Measurements from ENCODE around the gene FAM131C.

FAM131C gene

GRCh38 chr1:16075337-16076030, 2.0 kb upstream of the FAM131C start:
- Histone ChIP-seq H3K27ac (ENCODE audit: low read length, poor library complexity, severe bottlenecking) (no peak overlapping the region), H4K8ac (ENCODE audit: low read length) (peak overlapping the region; percentile 91), H3K23ac (ENCODE audit: low read length in 2 of 2) (no peak overlapping the region), H3K27me3 (ENCODE audit: control insufficient read depth in 1 of 2, insufficient read depth in 1 of 2, low read length in 2 of 2) (peaks cover 0 to 4% of the 10 kb centered on the region in 2 experiments), H2BK120ac (ENCODE audit: low read depth, low read length) (no peak overlapping the region), H3K4me2 (ENCODE audit: low read length, poor library complexity, severe bottlenecking) (no peak overlapping the region), H2AFZ (ENCODE audit: low read depth, low read length) (no peak overlapping the region), H3K36me3 (ENCODE audit: control insufficient read depth in 1 of 2, insufficient read depth in 2 of 2, low read depth in 1 of 2, low read length in 2 of 2) (no peaks in the 10 kb centered on the region), H2BK5ac (ENCODE audit: low read depth, low read length, poor library complexity, severe bottlenecking) (no peak overlapping the region), H3K9ac (ENCODE audit: low read length) (peak overlapping the region; percentile 72), H4K91ac (ENCODE audit: low read length) (peak overlapping the region; percentile 84), H3K4ac (ENCODE audit: low read depth in 1 of 2, low read length in 2 of 2) (peak overlapping the region in 1 of 2 experiments; percentile 13), H2BK12ac (ENCODE audit: low read length in 2 of 2) (peak overlapping the region; percentile 4 to 73), H2AK5ac (ENCODE audit: low read length, severe bottlenecking) (peak overlapping the region; percentile 78), H3K4me3 (ENCODE audit: insufficient read depth in 1 of 2, low read depth in 1 of 2, low read length in 2 of 2) (no peak overlapping the region), H2BK15ac (ENCODE audit: low read depth, poor library complexity, severe bottlenecking) (peak overlapping the region; percentile 6), H3K4me1 (ENCODE audit: control insufficient read depth, insufficient read depth, low read depth, low read length) (peaks cover 43% of the 10 kb centered on the region), H3K14ac (ENCODE audit: low read length in 2 of 2) (no peak overlapping the region), H3K9me3 (ENCODE audit: control insufficient read depth, low read length) (no peaks in the 10 kb centered on the region), H3K79me1 (replicated peaks; ENCODE audit: low read length, poor library complexity, severe bottlenecking) (no peaks in the 10 kb centered on the region), H3K18ac (ENCODE audit: low read depth in 1 of 2, low read length in 2 of 2) (peak overlapping the region; percentile 30 to 57)
- peak; percentile 52 for DNase-seq
- 93% methylated on average over 10 of the region's 11 CpGs for WGBS

- Histone ChIP-seq H2BK12ac (ENCODE audit: low read length in 2 of 2) (peak overlapping the region in 1 of 2 experiments; percentile 34), H2AFZ (ENCODE audit: low read depth, low read length) (no peak overlapping the region), H4K91ac (ENCODE audit: low read length) (no peak overlapping the region), H3K36me3 (ENCODE audit: control insufficient read depth in 1 of 2, insufficient read depth in 2 of 2, low read depth in 1 of 2, low read length in 2 of 2) (no peaks in the 10 kb centered on the region), H2BK5ac (ENCODE audit: low read depth, low read length, poor library complexity, severe bottlenecking) (no peak overlapping the region), H3K18ac (ENCODE audit: low read depth in 1 of 2, low read length in 2 of 2) (peak overlapping the region in 1 of 2 experiments; percentile 34), H2BK120ac (ENCODE audit: low read depth, low read length) (no peak overlapping the region), H4K8ac (ENCODE audit: low read length) (no peak overlapping the region), H3K4me1 (ENCODE audit: control insufficient read depth, insufficient read depth, low read depth, low read length) (peaks cover 41% of the 10 kb centered on the region), H3K4me3 (ENCODE audit: insufficient read depth in 1 of 2, low read depth in 1 of 2, low read length in 2 of 2) (peak overlapping the region in 1 of 2 experiments; percentile 71), H3K14ac (ENCODE audit: low read length in 2 of 2) (peak overlapping the region in 1 of 2 experiments; percentile 36), H3K23ac (ENCODE audit: low read length in 2 of 2) (no peak overlapping the region), H3K79me1 (replicated peaks; ENCODE audit: low read length, poor library complexity, severe bottlenecking) (no peaks in the 10 kb centered on the region), H3K27me3 (ENCODE audit: control insufficient read depth in 1 of 2, insufficient read depth in 1 of 2, low read length in 2 of 2) (peaks cover 0 to 4% of the 10 kb centered on the region in 2 experiments), H3K9ac (ENCODE audit: low read length) (no peak overlapping the region), H3K9me3 (ENCODE audit: control insufficient read depth, low read length) (no peaks in the 10 kb centered on the region), H3K27ac (ENCODE audit: low read length, poor library complexity, severe bottlenecking) (no peak overlapping the region), H2AK5ac (ENCODE audit: low read length, severe bottlenecking) (peak overlapping the region; percentile 13), H3K4me2 (ENCODE audit: low read length, poor library complexity, severe bottlenecking) (no peak overlapping the region), H2BK15ac (ENCODE audit: low read depth, poor library complexity, severe bottlenecking) (no peak overlapping the region), H3K4ac (ENCODE audit: low read depth in 1 of 2, low read length in 2 of 2) (no peak overlapping the region)
- WGBS, result 80% methylated on average over 5 of the region's 5 CpGs
- no peak for DNase-seq
Observed at GRCh38 chr1:16074217-16074616, 766 bp upstream of the FAM131C start.

- Histone ChIP-seq H3K9me3 (ENCODE audit: control insufficient read depth, low read length) (no peaks in the 10 kb centered on the region), H3K4me3 (ENCODE audit: insufficient read depth in 1 of 2, low read depth in 1 of 2, low read length in 2 of 2) (peak overlapping the region; percentile 56 to 57), H2BK15ac (ENCODE audit: low read depth, poor library complexity, severe bottlenecking) (peak overlapping the region; percentile 6), H3K27ac (ENCODE audit: low read length, poor library complexity, severe bottlenecking) (no peak overlapping the region), H3K14ac (ENCODE audit: low read length in 2 of 2) (no peak overlapping the region), H2BK12ac (ENCODE audit: low read length in 2 of 2) (no peak overlapping the region), H3K9ac (ENCODE audit: low read length) (peak overlapping the region; percentile 15), H3K18ac (ENCODE audit: low read depth in 1 of 2, low read length in 2 of 2) (peak overlapping the region in 1 of 2 experiments; percentile 21), H3K4me1 (ENCODE audit: control insufficient read depth, insufficient read depth, low read depth, low read length) (peaks cover 44% of the 10 kb centered on the region), H2BK5ac (ENCODE audit: low read depth, low read length, poor library complexity, severe bottlenecking) (no peak overlapping the region), H3K27me3 (ENCODE audit: control insufficient read depth in 1 of 2, insufficient read depth in 1 of 2, low read length in 2 of 2) (peaks cover 0 to 12% of the 10 kb centered on the region in 2 experiments), H2AK5ac (ENCODE audit: low read length, severe bottlenecking) (no peak overlapping the region), H3K4me2 (ENCODE audit: low read length, poor library complexity, severe bottlenecking) (peak overlapping the region; percentile 87), H4K8ac (ENCODE audit: low read length) (no peak overlapping the region), H3K4ac (ENCODE audit: low read depth in 1 of 2, low read length in 2 of 2) (no peak overlapping the region), H3K79me1 (replicated peaks; ENCODE audit: low read length, poor library complexity, severe bottlenecking) (no peaks in the 10 kb centered on the region), H3K36me3 (ENCODE audit: control insufficient read depth in 1 of 2, insufficient read depth in 2 of 2, low read depth in 1 of 2, low read length in 2 of 2) (no peaks in the 10 kb centered on the region), H3K23ac (ENCODE audit: low read length in 2 of 2) (peak overlapping the region in 1 of 2 experiments; percentile 87), H2BK120ac (ENCODE audit: low read depth, low read length) (peak overlapping the region; percentile 54), H2AFZ (ENCODE audit: low read depth, low read length) (no peak overlapping the region), H4K91ac (ENCODE audit: low read length) (no peak overlapping the region)
- 3% methylated on average over 31 of the region's 49 CpGs for WGBS
- no peak for DNase-seq
Observed at GRCh38 chr1:16072616-16073484, 601 bp downstream of the FAM131C start.

- H3K4ac ChIP-seq (ENCODE audit: low read depth in 1 of 2, low read length in 2 of 2), result no peak overlapping the region
- no peak overlapping the region for H2AK5ac ChIP-seq (ENCODE audit: low read length, severe bottlenecking)
- H4K91ac ChIP-seq (ENCODE audit: low read length), result no peak overlapping the region
- H3K4me1 ChIP-seq (ENCODE audit: control insufficient read depth, insufficient read depth, low read depth, low read length), result peaks cover 47% of the 10 kb centered on the region
- no peak overlapping the region for H2BK15ac ChIP-seq (ENCODE audit: low read depth, poor library complexity, severe bottlenecking)
- H3K18ac ChIP-seq (ENCODE audit: low read depth in 1 of 2, low read length in 2 of 2), result no peak overlapping the region
- 82% methylated on average over 4 of the region's 5 CpGs for WGBS
- H3K9ac ChIP-seq (ENCODE audit: low read length), result no peak overlapping the region
- peaks cover 0 to 20% of the 10 kb centered on the region in 2 experiments for H3K27me3 ChIP-seq (ENCODE audit: control insufficient read depth in 1 of 2, insufficient read depth in 1 of 2, low read length in 2 of 2)
- H3K9me3 ChIP-seq (ENCODE audit: control insufficient read depth, low read length), result no peaks in the 10 kb centered on the region
- H3K14ac ChIP-seq (ENCODE audit: low read length in 2 of 2), result no peak overlapping the region
- H3K4me2 ChIP-seq (ENCODE audit: low read length, poor library complexity, severe bottlenecking), result no peak overlapping the region
- H3K23ac ChIP-seq (ENCODE audit: low read length in 2 of 2), result no peak overlapping the region
- no peak overlapping the region for H3K27ac ChIP-seq (ENCODE audit: low read length, poor library complexity, severe bottlenecking)
- H2BK120ac ChIP-seq (ENCODE audit: low read depth, low read length), result no peak overlapping the region
- no peaks in the 10 kb centered on the region for H3K36me3 ChIP-seq (ENCODE audit: control insufficient read depth in 1 of 2, insufficient read depth in 2 of 2, low read depth in 1 of 2, low read length in 2 of 2)
- no peak overlapping the region for H4K8ac ChIP-seq (ENCODE audit: low read length)
- H2BK5ac ChIP-seq (ENCODE audit: low read depth, low read length, poor library complexity, severe bottlenecking), result no peak overlapping the region
- no peak overlapping the region for H2BK12ac ChIP-seq (ENCODE audit: low read length in 2 of 2)
- H2AFZ ChIP-seq (ENCODE audit: low read depth, low read length), result no peak overlapping the region
- no peaks in the 10 kb centered on the region for H3K79me1 ChIP-seq (replicated peaks; ENCODE audit: low read length, poor library complexity, severe bottlenecking)
- H3K4me3 ChIP-seq (ENCODE audit: insufficient read depth in 1 of 2, low read depth in 1 of 2, low read length in 2 of 2), result no peak overlapping the region
- no peak for DNase-seq
Observed at GRCh38 chr1:16072095-16072494, 1.4 kb downstream of the FAM131C start.
